ENCODE data around the gene MAN1A1.

DNA sequence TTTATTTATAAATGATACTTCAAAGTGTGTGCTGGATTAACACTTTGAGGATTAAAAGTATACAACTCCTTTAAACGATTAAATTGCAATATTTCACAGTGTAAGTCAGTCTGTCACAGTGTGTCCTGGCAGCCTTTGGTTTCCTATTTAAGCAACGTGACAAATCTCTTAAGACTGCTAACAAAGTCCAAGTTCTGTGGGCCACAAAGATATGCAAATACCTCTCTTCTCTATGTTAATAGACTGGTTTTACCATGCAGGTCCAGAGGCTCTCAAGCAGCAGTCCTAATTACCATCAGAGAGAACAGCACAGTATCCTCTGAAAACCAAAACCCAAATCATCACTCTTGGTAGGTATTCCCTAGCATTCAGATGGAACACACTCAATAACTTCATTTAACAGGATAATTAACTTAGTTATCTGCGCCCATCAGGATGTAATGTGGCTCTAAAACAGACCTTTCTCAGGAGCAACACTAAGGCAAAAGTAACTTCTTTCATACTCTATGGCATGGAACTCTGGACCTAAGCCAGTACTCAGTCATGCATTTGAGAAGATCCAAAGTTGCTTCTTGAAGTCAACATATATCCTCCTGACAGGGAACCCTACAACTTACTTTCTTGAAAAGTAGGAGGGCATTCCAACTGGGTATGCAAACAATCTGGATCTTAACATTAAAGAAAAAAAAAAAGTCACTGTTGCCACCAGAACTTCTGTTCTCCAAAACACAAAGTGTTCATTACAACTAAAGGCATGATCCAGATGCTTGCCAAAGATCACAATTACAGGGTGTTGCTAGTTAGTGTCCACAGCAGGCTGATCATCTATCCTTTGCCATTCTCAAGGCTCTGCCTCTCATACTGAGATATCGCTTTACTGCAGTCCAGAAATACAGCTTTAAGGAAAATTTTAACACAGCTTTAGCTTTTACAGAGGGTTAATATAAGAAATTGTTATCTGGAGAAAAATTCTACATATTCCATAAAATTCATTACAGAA, 53.2 kb downstream of the MAN1A1 start:
- TF ChIP-seq, protein P1, sequence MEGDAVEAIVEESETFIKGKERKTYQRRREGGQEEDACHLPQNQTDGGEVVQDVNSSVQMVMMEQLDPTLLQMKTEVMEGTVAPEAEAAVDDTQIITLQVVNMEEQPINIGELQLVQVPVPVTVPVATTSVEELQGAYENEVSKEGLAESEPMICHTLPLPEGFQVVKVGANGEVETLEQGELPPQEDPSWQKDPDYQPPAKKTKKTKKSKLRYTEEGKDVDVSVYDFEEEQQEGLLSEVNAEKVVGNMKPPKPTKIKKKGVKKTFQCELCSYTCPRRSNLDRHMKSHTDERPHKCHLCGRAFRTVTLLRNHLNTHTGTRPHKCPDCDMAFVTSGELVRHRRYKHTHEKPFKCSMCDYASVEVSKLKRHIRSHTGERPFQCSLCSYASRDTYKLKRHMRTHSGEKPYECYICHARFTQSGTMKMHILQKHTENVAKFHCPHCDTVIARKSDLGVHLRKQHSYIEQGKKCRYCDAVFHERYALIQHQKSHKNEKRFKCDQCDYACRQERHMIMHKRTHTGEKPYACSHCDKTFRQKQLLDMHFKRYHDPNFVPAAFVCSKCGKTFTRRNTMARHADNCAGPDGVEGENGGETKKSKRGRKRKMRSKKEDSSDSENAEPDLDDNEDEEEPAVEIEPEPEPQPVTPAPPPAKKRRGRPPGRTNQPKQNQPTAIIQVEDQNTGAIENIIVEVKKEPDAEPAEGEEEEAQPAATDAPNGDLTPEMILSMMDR (conservative IDR thresholded peaks at IDR 0.05; ENCODE audit: low read depth, low read length), result no peak
- TF ChIP-seq EZH2 (IDR thresholded peaks at IDR 0.05; ENCODE audit: low read length, unreplicated experiment) (no peak), EZH2phosphoT487 (IDR thresholded peaks at IDR 0.05; ENCODE audit: borderline replicate concordance, low read length) (no peak)

Data from PC-3 (cell line).